ENCODE measurements around the gene FBXL17. TPM values are rescaled to one million over a fixed set of nuclear protein-coding genes. Genes with fewer than 3 reads are reported as not detected.

Gene FBXL17
- total and polyA plus RNA-seq, 9 of the 15 experiments (the other 6 are each of a cell fraction or from before 2014, with no cell fraction given), result 0.32 to 5.4 (median 1.8) TPM

DNA sequence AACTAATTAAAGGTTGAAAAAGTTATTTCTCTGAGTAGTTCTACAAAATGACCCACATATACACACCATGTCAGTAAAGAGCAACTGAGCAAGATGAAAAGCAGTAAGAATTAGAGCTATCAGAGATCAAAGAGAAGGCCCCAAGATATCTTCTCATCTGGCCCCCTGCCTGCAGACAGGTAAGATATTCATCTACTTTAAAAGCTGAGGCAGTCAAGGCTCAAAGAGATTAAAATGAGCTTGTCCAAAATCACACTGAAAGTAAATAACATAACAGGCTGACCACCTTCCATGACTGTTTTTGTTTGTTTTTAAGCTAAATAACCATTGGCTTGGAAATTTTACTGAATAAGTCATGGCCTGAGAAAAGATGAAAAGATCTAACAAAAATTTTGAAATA, 266.2 kb downstream of the FBXL17 start (continued):
- TF ChIP-seq CEBPG (CRISPR knock-in tag; IDR thresholded peaks at IDR 0.05) (no peak), CEBPG (tag; conservative IDR thresholded peaks at IDR 0.05 in 1 of 2, IDR thresholded peaks at IDR 0.05 in 1 of 2) (no peak)

DNA sequence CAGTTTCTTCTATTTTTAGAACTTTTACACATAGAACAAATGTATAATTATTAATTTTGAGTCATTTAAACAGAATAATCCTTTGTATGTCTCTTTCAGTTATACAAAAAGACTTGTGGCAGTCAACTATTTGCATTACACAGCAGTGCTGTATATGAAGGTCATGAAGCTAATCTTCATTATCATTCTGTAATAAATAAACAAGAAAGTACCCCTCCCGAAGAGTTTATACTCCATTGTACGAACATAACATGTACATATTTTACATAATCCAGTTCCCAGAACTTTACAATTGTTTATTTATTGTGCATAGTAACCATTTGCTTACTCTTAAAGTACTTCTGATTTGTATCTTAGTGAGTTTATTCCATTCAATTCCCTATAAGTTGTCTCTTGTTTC, 267.9 kb downstream of the FBXL17 start:
- Histone ChIP-seq H3K9me3 (replicated peaks; ENCODE audit: control insufficient read depth, insufficient read depth, low read depth, low read length) (no peaks in the 10 kb centered on the region; the same call in 1 of the 2 replicates), H3K4me3 (no peak overlapping the region), H3K79me2 (ENCODE audit: control insufficient read depth, insufficient read depth, low read length) (no peaks in the 10 kb centered on the region), H3K9ac (ENCODE audit: insufficient read depth in 1 of 2, low read depth in 2 of 2, low read length in 2 of 2) (no peak overlapping the region), H4K20me1 (replicated peaks; ENCODE audit: control insufficient read depth, insufficient read depth, low read length) (no peaks in the 10 kb centered on the region), H3K27me3 (ENCODE audit: control insufficient read depth in 2 of 2, insufficient read depth in 2 of 2, low read length in 2 of 2) (no peaks in the 10 kb centered on the region), H3K27ac (ENCODE audit: extremely low read depth, low read depth, low read length) (no peak overlapping the region), H3K4me2 (ENCODE audit: insufficient read depth, low read length) (no peak overlapping the region), H2AFZ (ENCODE audit: low read depth, low read length) (no peak overlapping the region), H3K36me3 (ENCODE audit: control insufficient read depth, insufficient read depth, low read length) (no peaks in the 10 kb centered on the region), H3K9me1 (ENCODE audit: control insufficient read depth, insufficient read depth, low read length) (no peaks in the 10 kb centered on the region), H3K4me1 (replicated peaks in 1 of 2; ENCODE audit: control insufficient read depth in 2 of 2, insufficient read depth in 2 of 2, low read length in 2 of 2) (no peaks in the 10 kb centered on the region)
- DNase-seq (ENCODE audit: extremely low read depth in 1 of 4, low spot score in 3 of 4) (no peak), ATAC-seq (no peak), FAIRE-seq (no peak)
- no TSS peak for BruUV-seq (replicated peaks)
- POLR2A ChIA-PET, result no interaction called here
- intact Hi-C loops (cut with micrococcal nuclease), result no loop called here
- TF ChIP-seq, protein P1, sequence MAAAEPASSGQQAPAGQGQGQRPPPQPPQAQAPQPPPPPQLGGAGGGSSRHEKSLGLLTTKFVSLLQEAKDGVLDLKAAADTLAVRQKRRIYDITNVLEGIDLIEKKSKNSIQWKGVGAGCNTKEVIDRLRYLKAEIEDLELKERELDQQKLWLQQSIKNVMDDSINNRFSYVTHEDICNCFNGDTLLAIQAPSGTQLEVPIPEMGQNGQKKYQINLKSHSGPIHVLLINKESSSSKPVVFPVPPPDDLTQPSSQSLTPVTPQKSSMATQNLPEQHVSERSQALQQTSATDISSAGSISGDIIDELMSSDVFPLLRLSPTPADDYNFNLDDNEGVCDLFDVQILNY (CRISPR knock-in tag; IDR thresholded peaks at IDR 0.05), result no peak
- TF ChIP-seq CHD4 (IDR thresholded peaks at IDR 0.05; ENCODE audit: insufficient read depth, insufficient replicate concordance, low read depth, low read length, poor library complexity, severe bottlenecking), result no peak
- CTCF ChIA-PET (ENCODE audit: low intra/inter-chr PET ratio), result no interaction called here
- WGBS (ENCODE audit: insufficient coverage, low coverage, missing lambda C conversion rate), result 3% methylated on average over 2 of the region's 2 CpGs
- in situ Hi-C loops (cut with MboI), result no loop called here

Data from K562 (cell line).